ENCODE measurements around the gene TBR1.

Gene TBR1

GRCh38 chr2:161419638-161420190 lies 3.6 kb downstream of the TBR1 start:
- no peak overlapping the region for H3K27ac ChIP-seq
- TF ChIP-seq ZFX (IDR thresholded peaks at IDR 0.05) (no peak), CTCF (conservative IDR thresholded peaks at IDR 0.05) (no peak)

- H3K27ac ChIP-seq = no peak overlapping the region
- no peak for TF ChIP-seq CTCF (conservative IDR thresholded peaks at IDR 0.05)
- no peak for TF ChIP-seq ZFX (IDR thresholded peaks at IDR 0.05)
Observed at GRCh38 chr2:161420406-161421074, 4.4 kb downstream of the TBR1 start.

GRCh38 chr2:161421686-161422085 lies 5.6 kb downstream of the TBR1 start:
- TF ChIP-seq CTCF (conservative IDR thresholded peaks at IDR 0.05) (no peak), ZFX (IDR thresholded peaks at IDR 0.05) (no peak)
- H3K27ac ChIP-seq = no peak overlapping the region

- TF ChIP-seq CTCF (conservative IDR thresholded peaks at IDR 0.05) (no peak), ZFX (IDR thresholded peaks at IDR 0.05) (no peak)
Observed at GRCh38 chr2:161422816-161423403, 6.8 kb downstream of the TBR1 start.

GRCh38 chr2:161423421-161424393 lies 7.6 kb downstream of the TBR1 start:
- no peak overlapping the region for H3K27ac ChIP-seq
- TF ChIP-seq ZFX (IDR thresholded peaks at IDR 0.05) (no peak), CTCF (conservative IDR thresholded peaks at IDR 0.05) (no peak)

More at GRCh38 chr2:161422816-161423403, 6.8 kb downstream of the TBR1 start:
- no peak overlapping the region for H3K27ac ChIP-seq

- no peak overlapping the region for H3K27ac ChIP-seq
- no peak for TF ChIP-seq ZFX (IDR thresholded peaks at IDR 0.05)
- no peak for TF ChIP-seq CTCF (conservative IDR thresholded peaks at IDR 0.05)
Observed at GRCh38 chr2:161424394-161424769, 8.3 kb downstream of the TBR1 start.
